WTC11 (cell line): ENCODE results near the gene NECTIN4.

Experiments
- AFF4 ChIP-seq: sonication (generic); formaldehyde crosslinking; IDR thresholded peaks from 2 replicates; pipeline ENCODE4 v1.8.1; 2023; ENCODE audit warnings: mild to moderate bottlenecking, missing genetic modification reagents, borderline replicate concordance
- ATF2 ChIP-seq: sonication (generic); formaldehyde crosslinking; IDR thresholded peaks from 2 replicates; pipeline ENCODE4 v1.8.1; 2022; ENCODE audit warnings: low read depth, missing genetic modification reagents, borderline replicate concordance
- CTCF ChIP-seq: fragments of 200-600 bp; IDR thresholded peaks from 2 replicates; pipeline ENCODE4 v1.8.0; 2022; ENCODE audit warnings: antibody characterized with exemption
- E2F4 ChIP-seq: sonication (generic); formaldehyde crosslinking; IDR thresholded peaks from 2 replicates; pipeline ENCODE4 v1.8.1; 2022; ENCODE audit warnings: low read depth, mild to moderate bottlenecking, moderate library complexity, missing genetic modification reagents, borderline replicate concordance
- GABPB1 ChIP-seq: sonication (generic); formaldehyde crosslinking; IDR thresholded peaks from 2 replicates; pipeline ENCODE4 v1.8.1; 2023; ENCODE audit warnings: mild to moderate bottlenecking, missing genetic modification reagents
- IRF2 ChIP-seq: sonication (generic); formaldehyde crosslinking; IDR thresholded peaks from 2 replicates; pipeline ENCODE4 v1.8.0; 2022; ENCODE audit warnings: low read depth, missing genetic modification reagents, borderline replicate concordance
- MAX ChIP-seq: sonication (generic); formaldehyde crosslinking; IDR thresholded peaks from 2 replicates; pipeline ENCODE4 v1.8.0; 2022; ENCODE audit warnings: mild to moderate bottlenecking, missing genetic modification reagents
- NR3C1 ChIP-seq: sonication (generic); formaldehyde crosslinking; conservative IDR thresholded peaks from 2 replicates; pipeline ENCODE4 v1.8.1; 2023; ENCODE audit warnings: low read depth, mild to moderate bottlenecking, missing genetic modification reagents
- PREB ChIP-seq: sonication (generic); formaldehyde crosslinking; IDR thresholded peaks from 2 replicates; pipeline ENCODE4 v1.8.1; 2022; ENCODE audit warnings: mild to moderate bottlenecking, missing genetic modification reagents, moderate library complexity, borderline replicate concordance
- RELA ChIP-seq: sonication (generic); formaldehyde crosslinking; IDR thresholded peaks from 2 replicates; pipeline ENCODE4 v1.8.1; 2022; ENCODE audit warnings: missing genetic modification reagents, mild to moderate bottlenecking, borderline replicate concordance
- SMAD3 ChIP-seq: sonication (generic); formaldehyde crosslinking; IDR thresholded peaks from 2 replicates; pipeline ENCODE4 v1.8.0; 2022; ENCODE audit warnings: missing genetic modification reagents, mild to moderate bottlenecking, borderline replicate concordance
- TCF7 ChIP-seq: sonication (generic); formaldehyde crosslinking; IDR thresholded peaks from 2 replicates; pipeline ENCODE4 v1.8.0; 2022; ENCODE audit warnings: mild to moderate bottlenecking, low read depth, missing genetic modification reagents, moderate library complexity
- ZNF317 ChIP-seq: sonication (generic); formaldehyde crosslinking; IDR thresholded peaks from 2 replicates; pipeline ENCODE4 v1.8.1; 2023; ENCODE audit warnings: low read depth, mild to moderate bottlenecking, moderate library complexity, missing genetic modification reagents, borderline replicate concordance

GRCh38 chr1:161079436-161080110, 9.8 kb downstream of the NECTIN4 start:
- TF ChIP-seq E2F4 (CRISPR knock-in tag) (no peak), CTCF (no peak), PREB (CRISPR knock-in tag) (no peak), NR3C1 (CRISPR knock-in tag) (no peak), MAX (no peak), ZNF317 (CRISPR knock-in tag) (no peak), AFF4 (CRISPR knock-in tag) (no peak), SMAD3 (CRISPR knock-in tag) (no peak), GABPB1 (CRISPR knock-in tag) (no peak), TCF7 (no peak), RELA (CRISPR knock-in tag) (no peak), IRF2 (CRISPR knock-in tag) (no peak), ATF2 (no peak)
